ENCODE measurements around the gene HOXB13.
"Not testable (repeated sequence)": the region's sequence is repeated elsewhere in the genome, so short reads cannot be mapped to it uniquely, and the experiment has no call there.

Gene HOXB13

GRCh38 chr17:48726114-48726915 lies 2.2 kb downstream of the HOXB13 start:
- DNase-seq = no peak

- DNase-seq = no peak
Measured at GRCh38 chr17:48725288-48726064, 3.1 kb downstream of the HOXB13 start.

GRCh38 chr17:48725004-48725287 lies 3.6 kb downstream of the HOXB13 start:
- no peak for DNase-seq

GRCh38 chr17:48724251-48725003 lies 4.1 kb downstream of the HOXB13 start:
- peak; percentile 71 for DNase-seq

- DNase-seq = no peak
Measured at GRCh38 chr17:48723423-48724250, 4.9 kb downstream of the HOXB13 start.

- DNase-seq = no peak
Measured at GRCh38 chr17:48722915-48723422, 5.6 kb downstream of the HOXB13 start, which contains the start of gene PRAC2. TSS of gene PRAC2 (plus strand) at chr17:48723185. CDS start at chr17:48724411, 1,226 bp downstream.

- no peak for DNase-seq
Measured at GRCh38 chr17:48722201-48722907, 6.2 kb downstream of the HOXB13 start, which contains the start of gene PRAC1. TSS of gene PRAC1 (minus strand) at chr17:48722518. CDS start at chr17:48722392, 126 bp downstream.

GRCh38 chr17:48721009-48721402 lies 7.5 kb downstream of the HOXB13 start:
- no peak for DNase-seq

- DNase-seq = no peak
Measured at GRCh38 chr17:48720266-48721008, 8.1 kb downstream of the HOXB13 start.

- no peak for DNase-seq
Measured at GRCh38 chr17:48719642-48720265, 8.8 kb downstream of the HOXB13 start.

GRCh38 chr17:48718761-48719641 lies 9.5 kb downstream of the HOXB13 start:
- DNase-seq = no peak

GRCh38 chr17:48718227-48718760 lies 10.3 kb downstream of the HOXB13 start:
- DNase-seq = no peak

GRCh38 chr17:48717367-48718226 lies 11.0 kb downstream of the HOXB13 start:
- DNase-seq = no peak

GRCh38 chr17:48716549-48716948 lies 12.0 kb downstream of the HOXB13 start:
- not testable (repeated sequence) for DNase-seq

- DNase-seq = no peak
Measured at GRCh38 chr17:48715496-48716399, 12.8 kb downstream of the HOXB13 start.

GRCh38 chr17:48711128-48711527 lies 17.4 kb downstream of the HOXB13 start:
- no peak for DNase-seq
